T47D (cell line): ENCODE measurements around the gene RHBDF2.
"Not testable (repeated sequence)": the region's sequence is repeated elsewhere in the genome, so short reads cannot be mapped to it uniquely, and the experiment has no call there.

Source experiments
- DNase-seq, 2 experiments: peaks; one replicate each; pipeline versions ENCODE4 v3.0.0 to v3.0.0-alpha.2; 2011 to 2012; ENCODE audit warnings: low read depth in 1 of 2, low spot score in 1 of 2
- JUND ChIP-seq: IDR thresholded peaks from 2 replicates; pipeline ENCODE4 v1.6.1; 2012; ENCODE audit warnings: low read depth
- in situ Hi-C: cut with HindIII; loops from 2 replicates; pipeline ENCODE4 v1.10.0; 2016; ENCODE audit warnings: low sequenced_read_pairs, low pct_unique_long_range_greater_than_20kb

Gene RHBDF2

GRCh38 chr17:76527430-76528111 lies 26.3 kb upstream of the RHBDF2 start:
- DNase-seq, result no peak
- in situ Hi-C loops, result no loop called here
- no peak for TF ChIP-seq JUND

- DNase-seq, result not testable (repeated sequence)
Measured at GRCh38 chr17:76527016-76527415, 25.8 kb upstream of the RHBDF2 start.

GRCh38 chr17:76525513-76525833 lies 24.2 kb upstream of the RHBDF2 start:
- DNase-seq, in situ Hi-C loops: not testable (repeated sequence)

More at GRCh38 chr17:76527016-76527415, 25.8 kb upstream of the RHBDF2 start:
- in situ Hi-C loops, result not testable (repeated sequence)

GRCh38 chr17:76524598-76525512 lies 23.6 kb upstream of the RHBDF2 start:
- no peak for TF ChIP-seq JUND
- in situ Hi-C loops, result no loop called here
- peak in 1 of 2 experiments; percentile 77 for DNase-seq

GRCh38 chr17:76523084-76524037 lies 22.1 kb upstream of the RHBDF2 start:
- in situ Hi-C loops, result no loop called here
- peak; percentile 79 to 88 for DNase-seq
- no peak for TF ChIP-seq JUND

- in situ Hi-C loops, result not testable (repeated sequence)
Measured at GRCh38 chr17:76521683-76522082, 20.5 kb upstream of the RHBDF2 start.

GRCh38 chr17:76521262-76521661 lies 20.0 kb upstream of the RHBDF2 start:
- in situ Hi-C loops, result no loop called here
- DNase-seq, result no peak
- no peak for TF ChIP-seq JUND

More at GRCh38 chr17:76521683-76522082, 20.5 kb upstream of the RHBDF2 start:
- DNase-seq, result not testable (repeated sequence)

GRCh38 chr17:76519048-76519966 lies 18.1 kb upstream of the RHBDF2 start:
- DNase-seq, result no peak
- in situ Hi-C loops, result no loop called here
- no peak for TF ChIP-seq JUND

GRCh38 chr17:76517638-76518038 lies 16.4 kb upstream of the RHBDF2 start:
- no peak for TF ChIP-seq JUND
- DNase-seq, result peak in 1 of 2 experiments; percentile 48
- in situ Hi-C loops, result no loop called here

- DNase-seq, result no peak
- no peak for TF ChIP-seq JUND
- in situ Hi-C loops, result no loop called here
Measured at GRCh38 chr17:76515274-76515949, 14.2 kb upstream of the RHBDF2 start.

- DNase-seq, in situ Hi-C loops: not testable (repeated sequence)
Measured at GRCh38 chr17:76514355-76514754, 13.1 kb upstream of the RHBDF2 start.
